GM23248 (cell line): ENCODE data around the gene LAMA2. TPM values are rescaled to one million over a fixed set of nuclear protein-coding genes. Genes with fewer than 3 reads are reported as not detected.

Source experiments
- DNase-seq: peaks from one replicate; pipeline ENCODE4 v3.0.0-alpha.2; 2015
- H2AFZ ChIP-seq: fragments of 200-600 bp; sonication (generic); 2 replicates; pipeline ENCODE4 v1.6.1; 2016; ENCODE audit warnings: antibody characterized with exemption
- H3F3A ChIP-seq: fragments of 200-600 bp; sonication (generic); 2 replicates; pipeline ENCODE4 v1.6.1; 2016; ENCODE audit warnings: mild to moderate bottlenecking, antibody characterized with exemption, mixed run types; ENCODE audit not compliant: insufficient read depth
- H3K27ac ChIP-seq: fragments of 200-600 bp; sonication (generic); 2 replicates; pipeline ENCODE4 v1.5.1; 2016; ENCODE audit warnings: mild to moderate bottlenecking
- H3K27me3 ChIP-seq: fragments of 200-600 bp; sonication (generic); replicated peaks from 2 replicates; pipeline ENCODE4 v1.6.1; 2016; ENCODE audit warnings: mild to moderate bottlenecking; ENCODE audit not compliant: insufficient read depth
- H3K36me3 ChIP-seq: fragments of 200-600 bp; sonication (generic); 2 replicates; pipeline ENCODE4 v1.6.1; 2016; ENCODE audit warnings: low read depth, mild to moderate bottlenecking
- H3K4me1 ChIP-seq: fragments of 200-600 bp; sonication (generic); 2 replicates; pipeline ENCODE4 v1.6.1; 2016; ENCODE audit warnings: mild to moderate bottlenecking; ENCODE audit not compliant: insufficient read depth
- H3K4me2 ChIP-seq: fragments of 200-600 bp; sonication (generic); one replicate; pipeline ENCODE4 v1.6.1; 2016; ENCODE audit warnings: mild to moderate bottlenecking; ENCODE audit not compliant: unreplicated experiment
- H3K4me3 ChIP-seq: fragments of 200-600 bp; sonication (generic); 2 replicates; pipeline ENCODE4 v1.5.1; 2016; ENCODE audit warnings: mild to moderate bottlenecking
- H3K79me2 ChIP-seq: fragments of 200-600 bp; sonication (generic); 2 replicates; pipeline ENCODE4 v1.6.1; 2016; ENCODE audit warnings: mild to moderate bottlenecking; ENCODE audit not compliant: insufficient read depth
- H3K9ac ChIP-seq: fragments of 200-600 bp; sonication (generic); 2 replicates; pipeline ENCODE4 v1.6.1; 2016; ENCODE audit warnings: mild to moderate bottlenecking
- H3K9me2 ChIP-seq: fragments of 200-600 bp; sonication (generic); 2 replicates; pipeline ENCODE4 v1.6.1; 2016; ENCODE audit warnings: mixed run types, mild to moderate bottlenecking, moderate library complexity; ENCODE audit not compliant: insufficient read depth
- H3K9me3 ChIP-seq: fragments of 200-600 bp; sonication (generic); one replicate; pipeline ENCODE4 v1.6.1; 2017; ENCODE audit warnings: low read depth
- H4K20me1 ChIP-seq: fragments of 200-600 bp; sonication (generic); 2 replicates; pipeline ENCODE4 v1.6.0; 2016; ENCODE audit not compliant: insufficient read depth
- EZH2 ChIP-seq: fragments of 200-600 bp; sonication (generic); IDR thresholded peaks from 2 replicates; pipeline ENCODE4 v1.6.1; 2018; ENCODE audit warnings: antibody characterized with exemption, mild to moderate bottlenecking; ENCODE audit not compliant: insufficient read depth, poor library complexity, severe bottlenecking
- EZH2phosphoT487 ChIP-seq: fragments of 200-600 bp; sonication (generic); IDR thresholded peaks from 2 replicates; pipeline ENCODE4 v1.6.1; 2018; ENCODE audit warnings: antibody characterized with exemption, moderate library complexity, mild to moderate bottlenecking, low read depth; ENCODE audit not compliant: insufficient read depth
- WGBS, 2 experiments: methylation state at CpG; one replicate each; pipeline ENCODE4 v1.1.6; 2015 to 2017; ENCODE audit warnings: low lambda C conversion rate in 2 of 2, low coverage in 1 of 2; ENCODE audit errors: missing lambda C conversion rate in 2 of 2; 5-methylcytosine and 5-hydroxymethylcytosine counted together
- in situ Hi-C: fragments of 300-500 bp; cut with MboI; formaldehyde crosslinking; loops from 2 replicates; pipeline ENCODE4 v1.15.0; 2020
- polyA plus RNA-seq: library from polyadenylated mRNA; unstranded; fragments of >200 nt; fragmentation: Nextera tagmentation; extraction: Ambion mirVana; gene quantifications from 2 replicates; pipeline ENCODE4 v1.2.1, GENCODE V29; 2016
- total RNA-seq: library from RNA; depleted of rRNA; stranded (reverse); fragments of >200 nt; shearing (Covaris generic); gene quantifications from 2 replicates; pipeline ENCODE4 v1.2.3, GENCODE V29; 2014

LAMA2 gene
- total and polyA plus RNA-seq, 2 experiments from 2014 or later: 8.3 to 31.1 TPM

DNA sequence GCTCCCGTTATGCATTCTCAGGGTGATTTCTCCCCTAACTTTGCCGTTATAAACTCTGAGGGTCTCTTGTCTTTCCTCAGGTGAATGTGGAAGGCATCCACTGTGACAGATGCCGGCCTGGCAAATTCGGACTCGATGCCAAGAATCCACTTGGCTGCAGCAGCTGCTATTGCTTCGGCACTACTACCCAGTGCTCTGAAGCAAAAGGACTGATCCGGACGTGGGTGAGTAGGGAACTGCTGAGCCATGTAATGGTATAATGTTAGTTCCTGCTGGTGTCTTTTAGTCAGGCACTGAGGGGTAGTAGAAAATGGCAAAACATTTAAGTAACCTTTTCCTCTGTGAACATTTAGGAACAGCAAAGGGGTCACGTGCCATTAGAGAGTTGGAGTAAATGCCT lies 431.6 kb downstream of the LAMA2 start:
- in situ Hi-C loops: no loop called here
- Histone ChIP-seq H4K20me1 (no peaks in the 10 kb centered on the region), H2AFZ (no peak overlapping the region), H3K27me3 (no peaks in the 10 kb centered on the region), H3K79me2 (no peaks in the 10 kb centered on the region), H3K9ac (no peak overlapping the region), H3K4me3 (no peak overlapping the region), H3K9me2 (no peaks in the 10 kb centered on the region; the same call in 1 of the 2 replicates), H3K4me2 (no peak overlapping the region), H3F3A (peaks cover 13% of the 10 kb centered on the region), H3K9me3 (no peaks in the 10 kb centered on the region), H3K36me3 (0 out of 2 replicates have a peak, but pooled peaks cover 5% of the 10 kb centered on the region), H3K4me1 (peaks cover 33% of the 10 kb centered on the region), H3K27ac (no peak overlapping the region)
- DNase-seq: no peak
- 93 to 98% methylated on average over 9 of the region's 9 CpGs for WGBS, 2 experiments
- TF ChIP-seq EZH2 (no peak), EZH2phosphoT487 (no peak)

DNA sequence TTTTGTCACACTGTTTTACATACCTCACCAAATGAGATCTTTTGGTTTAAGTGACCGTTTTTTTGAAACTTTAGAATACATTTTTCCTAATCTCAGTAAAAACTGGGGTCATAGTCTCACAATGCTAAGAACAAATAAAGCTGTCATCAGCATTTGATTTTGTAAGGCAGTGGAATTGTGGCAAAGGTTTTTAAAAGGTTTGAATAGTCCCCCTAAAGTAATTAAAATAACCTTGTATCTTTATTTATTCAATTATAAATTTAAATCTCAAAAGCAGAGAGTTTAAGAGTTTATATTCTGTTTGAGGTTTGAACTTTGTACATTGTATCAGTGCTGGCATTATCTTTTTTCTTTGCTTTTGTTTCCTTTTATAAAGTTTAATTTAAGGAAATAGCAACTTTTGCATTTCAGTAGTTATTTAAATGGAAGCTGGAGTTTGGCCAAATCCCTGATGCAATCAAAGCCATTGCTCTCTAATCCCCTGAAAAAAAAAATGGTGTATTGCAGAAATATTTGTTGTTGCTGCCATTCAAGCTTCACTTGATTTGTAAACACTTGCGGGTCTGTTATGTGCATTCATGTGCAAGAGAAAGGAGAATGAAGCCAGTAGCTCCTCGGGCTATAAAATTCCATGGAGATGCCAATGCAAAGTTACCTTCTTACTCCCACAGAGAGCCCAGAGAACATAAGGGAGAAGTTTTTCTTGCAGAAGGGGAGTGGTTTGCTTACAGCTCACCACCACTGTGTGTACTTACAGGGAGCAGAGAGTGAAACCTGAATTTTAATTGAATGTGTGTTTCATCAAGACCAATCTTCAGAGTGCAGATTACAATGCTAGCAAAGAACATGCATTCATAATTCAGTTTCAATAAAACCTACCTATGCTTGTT lies 435.2 kb downstream of the LAMA2 start:
- no peaks in the 10 kb centered on the region for H3K9me3 ChIP-seq
- peak; percentile 72 for DNase-seq
- H3K9ac ChIP-seq: peak overlapping the region; percentile 14; the same call in 1 of the 2 replicates
- WGBS, 2 experiments: 30 to 33% methylated on average over 3 of the region's 3 CpGs
- no peaks in the 10 kb centered on the region; the same call in 1 of the 2 replicates for H3K9me2 ChIP-seq
- in situ Hi-C loops: no loop called here
- H3K4me2 ChIP-seq: peak overlapping the region; percentile 51
- H3K27ac ChIP-seq: no peak overlapping the region
- H3K36me3 ChIP-seq: 0 out of 2 replicates have a peak, but pooled peaks cover 5% of the 10 kb centered on the region
- peak overlapping the region; percentile 15 for H3K4me3 ChIP-seq
- H3K27me3 ChIP-seq: no peaks in the 10 kb centered on the region
- no peaks in the 10 kb centered on the region for H4K20me1 ChIP-seq
- H2AFZ ChIP-seq: peak overlapping the region; percentile 67
- H3K79me2 ChIP-seq: no peaks in the 10 kb centered on the region
- TF ChIP-seq EZH2 (no peak), EZH2phosphoT487 (no peak)
- H3K4me1 ChIP-seq: peaks cover 37% of the 10 kb centered on the region
- peaks cover 3% of the 10 kb centered on the region; the same call in 1 of the 2 replicates for H3F3A ChIP-seq

DNA sequence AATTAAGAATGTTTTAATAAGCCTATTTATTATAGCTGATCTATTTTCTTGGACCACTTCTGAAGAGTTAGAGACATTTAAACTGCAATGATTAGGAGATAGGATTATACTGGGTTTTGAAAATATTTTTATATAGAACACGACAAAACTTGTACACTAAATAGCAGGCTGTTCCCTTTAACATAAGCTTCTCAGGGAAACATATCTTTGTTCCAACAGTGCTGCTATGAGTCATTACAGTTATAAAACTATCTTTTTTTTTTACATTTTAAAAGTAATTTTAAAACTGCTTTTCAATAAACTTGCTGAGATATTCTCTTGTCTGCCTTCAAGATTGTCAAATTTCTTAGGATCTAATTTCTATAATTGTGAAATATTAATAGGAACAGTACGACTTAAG lies 438.0 kb downstream of the LAMA2 start:
- Histone ChIP-seq H3K4me1 (peaks cover 29% of the 10 kb centered on the region), H3K9me2 (no peaks in the 10 kb centered on the region; the same call in 1 of the 2 replicates), H3F3A (no peaks in the 10 kb centered on the region), H3K27ac (0 out of 2 replicates have a peak overlapping the region, but pooled peaks have one; percentile 7), H3K4me3 (no peak overlapping the region), H3K36me3 (0 out of 2 replicates have a peak, but pooled peaks cover 3% of the 10 kb centered on the region), H2AFZ (peak overlapping the region; percentile 40; the same call in 1 of the 2 replicates), H3K27me3 (no peaks in the 10 kb centered on the region), H3K4me2 (peak overlapping the region; percentile 16), H3K9ac (peak overlapping the region; percentile 23; the same call in 1 of the 2 replicates), H3K9me3 (no peaks in the 10 kb centered on the region), H3K79me2 (no peaks in the 10 kb centered on the region), H4K20me1 (no peaks in the 10 kb centered on the region)
- peak; percentile 55 for DNase-seq
- in situ Hi-C loops: no loop called here
- TF ChIP-seq EZH2: no peak
- TF ChIP-seq EZH2phosphoT487: no peak
- 38 to 39% methylated on average over 2 of the region's 2 CpGs for WGBS, 2 experiments

DNA sequence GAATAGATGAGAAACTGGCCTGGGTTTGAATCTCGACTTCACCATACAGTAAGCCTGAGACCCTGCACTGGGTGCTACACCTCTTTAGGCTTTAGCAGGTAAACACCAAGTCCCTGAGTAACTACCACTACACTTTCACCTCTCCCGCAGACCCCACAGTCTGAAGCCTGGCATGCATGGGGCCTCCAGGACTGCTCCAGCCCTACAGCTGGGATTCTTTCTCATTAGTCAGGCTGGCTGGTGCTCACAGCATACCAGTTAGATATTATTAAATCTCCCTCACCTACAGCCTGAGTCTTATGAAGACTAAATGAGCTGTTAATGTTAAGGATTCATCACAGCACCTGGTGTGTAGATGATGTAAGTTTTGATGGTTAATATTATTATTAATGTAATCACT lies 438.4 kb downstream of the LAMA2 start:
- H3K36me3 ChIP-seq: no peaks in the 10 kb centered on the region
- no peak overlapping the region for H3K4me3 ChIP-seq
- no peaks in the 10 kb centered on the region for H3K27me3 ChIP-seq
- 53 to 58% methylated on average over 2 of the region's 2 CpGs for WGBS, 2 experiments
- no peaks in the 10 kb centered on the region; the same call in 1 of the 2 replicates for H3K9me2 ChIP-seq
- H3K79me2 ChIP-seq: no peaks in the 10 kb centered on the region
- no peaks in the 10 kb centered on the region for H3K9me3 ChIP-seq
- H3K27ac ChIP-seq: 0 out of 2 replicates have a peak overlapping the region, but pooled peaks have one; percentile 7
- no peaks in the 10 kb centered on the region for H4K20me1 ChIP-seq
- H3K4me2 ChIP-seq: peak overlapping the region; percentile 16
- peak overlapping the region; percentile 23; the same call in 1 of the 2 replicates for H3K9ac ChIP-seq
- DNase-seq: peak; percentile 41
- H3F3A ChIP-seq: no peaks in the 10 kb centered on the region
- H3K4me1 ChIP-seq: peaks cover 29% of the 10 kb centered on the region
- TF ChIP-seq EZH2phosphoT487 (no peak), EZH2 (no peak)
- in situ Hi-C loops: no loop called here
- peak overlapping the region; percentile 40; the same call in 1 of the 2 replicates for H2AFZ ChIP-seq
